Right ventricle myocardium superior (tissue), 1 donor: ENCODE data around the gene POGK. TPM values are rescaled to one million over a fixed set of nuclear protein-coding genes. Genes with fewer than 3 reads are reported as not detected.
"Not testable (repeated sequence)": the region's sequence is repeated elsewhere in the genome, so short reads cannot be mapped to it uniquely, and the experiment has no call there.

ENCODE experiments used
- ATAC-seq: fragments of 200-7000 bp; cut with Tn5 transposase; one replicate; pipeline ENCODE4 v1.9.1; 2020; ENCODE audit warnings: mild to moderate bottlenecking; ENCODE audit not compliant: poor library complexity
- DNase-seq: peaks from one replicate; pipeline ENCODE4 v3.0.0-alpha.2; 2020
- intact Hi-C: fragments of 100-400 bp; cut with DNase I; formaldehyde crosslinking; loops from one replicate; pipeline ENCODE4 v1.11.2; 2022
- long read RNA-seq: library from polyadenylated mRNA; unstranded; transcript quantifications from one replicate; pipeline ENCODE4 v2.0.0, GENCODE V29; 2021
- total RNA-seq: library from RNA; stranded (reverse); fragmentation: NEBNext Ultra II Directional; extraction: Animal tissue kit (Norgen Biotek cat#: 25700); gene quantifications from one replicate; pipeline ENCODE4 v1.2.1, GENCODE V29; 2021
- donor health status: DM: no; HTN: yes; CAD: no; lungs with severe emphysema.

POGK gene
- total RNA-seq = 16.9 TPM
- long read RNA-seq, full-length matches to known transcripts = 11 of 41 reads
- long read RNA-seq, partial matches to known transcripts = 13 of 41 reads
- long read RNA-seq, other reads (novel, unspliced or antisense) = 17 of 41 reads

- intact Hi-C loops = no loop called here
- DNase-seq (peak; percentile 95), ATAC-seq (peak; percentile 96)
Observed at GRCh38 chr1:166838766-166839599, at the start of gene POGK. TSS of gene POGK (plus strand) at chr1:166839475. CDS start at chr1:166840957, 1,482 bp downstream.

GRCh38 chr1:166796620-166797236 lies 42.5 kb upstream of the POGK start:
- ATAC-seq = no peak
- intact Hi-C loops = no loop called here

DNA sequence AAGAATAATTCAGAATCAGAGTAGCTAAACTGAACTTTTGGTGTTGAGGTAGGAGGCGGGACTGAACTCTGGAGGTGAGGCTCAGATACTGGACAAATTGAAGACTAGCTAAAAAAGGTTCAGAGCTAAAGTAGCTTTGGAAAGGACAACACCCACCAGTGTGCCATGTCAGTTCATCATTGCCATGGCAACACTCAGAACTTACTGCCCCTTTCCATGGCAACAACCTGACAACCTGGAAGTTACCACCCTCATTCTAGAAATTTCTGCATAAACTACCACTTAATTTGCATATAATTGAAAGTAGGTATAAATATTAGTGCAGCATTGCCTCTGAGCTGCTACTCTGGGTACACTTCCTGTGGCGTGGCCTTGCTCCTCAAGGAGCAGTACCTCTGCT lies 30.3 kb upstream of the POGK start:
- intact Hi-C loops = no loop called here
- DNase-seq (no peak), ATAC-seq (no peak)

More at GRCh38 chr1:166796620-166797236, 42.5 kb upstream of the POGK start:
- no peak for DNase-seq

- intact Hi-C loops = no loop called here
- ATAC-seq (no peak), DNase-seq (no peak)
Observed at GRCh38 chr1:166811691-166812090, 27.6 kb upstream of the POGK start.

- ATAC-seq (peak; percentile 34), DNase-seq (no peak)
- intact Hi-C loops = no loop called here
Observed at GRCh38 chr1:166813508-166814223, 25.6 kb upstream of the POGK start.

- no peak for DNase-seq
- peak; percentile 77 for ATAC-seq
- intact Hi-C loops = no loop called here
Observed at GRCh38 chr1:166814611-166815010, 24.7 kb upstream of the POGK start.

- intact Hi-C loops = no loop called here
- DNase-seq = no peak
- no peak for ATAC-seq
Observed at GRCh38 chr1:166819974-166820373, 19.3 kb upstream of the POGK start.

DNA sequence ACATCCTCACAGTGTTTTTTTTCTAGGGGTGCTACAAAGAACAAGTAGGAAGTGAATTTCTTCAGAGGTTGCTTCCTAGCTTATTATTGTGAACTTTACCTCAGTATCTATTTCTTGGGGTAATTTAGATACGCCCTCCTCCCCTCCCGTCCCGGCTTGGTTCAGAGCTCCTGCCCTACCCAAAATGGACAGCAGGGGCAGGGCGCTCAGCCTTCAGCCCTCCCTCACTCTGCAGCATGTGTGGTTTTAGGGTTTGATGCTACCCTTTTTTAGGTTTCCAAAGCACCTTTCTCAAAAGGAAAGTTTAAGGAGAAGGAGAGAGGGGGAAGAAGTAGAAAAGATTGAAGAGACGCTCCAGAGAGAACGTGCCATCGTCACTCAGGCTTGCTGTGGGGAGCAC lies 16.9 kb upstream of the POGK start:
- ATAC-seq (no peak), DNase-seq (no peak)
- intact Hi-C loops = no loop called here

DNA sequence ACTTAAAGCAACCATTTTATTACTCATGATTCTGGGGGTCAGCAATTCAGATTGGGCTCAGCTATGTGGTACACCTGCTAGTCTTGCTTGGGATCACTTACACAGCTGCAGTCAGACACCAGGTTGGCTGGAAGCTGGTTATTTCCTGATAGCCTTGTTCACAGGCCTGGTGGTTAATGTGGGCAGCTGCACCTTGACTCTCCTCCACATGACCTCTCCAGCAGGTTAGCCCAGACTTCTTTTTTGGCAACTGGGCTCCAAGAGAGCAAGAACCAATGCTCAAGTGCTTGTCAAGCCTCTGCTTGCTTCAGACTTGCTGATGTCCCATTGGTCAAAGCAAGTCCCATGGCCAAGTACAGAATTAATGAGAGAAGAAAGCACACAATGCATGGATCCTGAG lies 11.8 kb upstream of the POGK start:
- DNase-seq = no peak
- intact Hi-C loops = no loop called here
- no peak for ATAC-seq

- intact Hi-C loops = not testable (repeated sequence)
Observed at GRCh38 chr1:166829762-166830161, 9.5 kb upstream of the POGK start.

DNA sequence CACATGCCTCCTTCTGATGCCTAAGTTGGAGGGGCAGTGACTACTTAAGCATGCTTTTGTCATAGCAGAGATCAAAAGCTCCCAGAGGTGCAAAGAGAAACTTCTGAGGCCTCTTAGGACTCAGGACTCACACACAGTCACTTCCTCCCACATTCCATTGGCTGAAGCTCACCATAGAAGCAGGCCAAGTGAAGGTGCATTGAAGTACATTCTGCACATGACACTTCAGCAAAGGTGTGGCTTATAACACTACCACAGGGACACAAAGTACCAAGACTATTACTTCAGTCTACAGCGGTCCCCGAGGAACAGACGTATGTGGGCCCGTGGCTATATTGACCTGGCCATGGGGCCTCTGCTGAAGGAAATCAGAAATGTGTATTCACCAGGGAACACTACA lies 2.5 kb upstream of the POGK start:
- intact Hi-C loops = no loop called here
- ATAC-seq (no peak), DNase-seq (no peak)

More at GRCh38 chr1:166829762-166830161, 9.5 kb upstream of the POGK start:
- not testable (repeated sequence) for ATAC-seq, DNase-seq

DNA sequence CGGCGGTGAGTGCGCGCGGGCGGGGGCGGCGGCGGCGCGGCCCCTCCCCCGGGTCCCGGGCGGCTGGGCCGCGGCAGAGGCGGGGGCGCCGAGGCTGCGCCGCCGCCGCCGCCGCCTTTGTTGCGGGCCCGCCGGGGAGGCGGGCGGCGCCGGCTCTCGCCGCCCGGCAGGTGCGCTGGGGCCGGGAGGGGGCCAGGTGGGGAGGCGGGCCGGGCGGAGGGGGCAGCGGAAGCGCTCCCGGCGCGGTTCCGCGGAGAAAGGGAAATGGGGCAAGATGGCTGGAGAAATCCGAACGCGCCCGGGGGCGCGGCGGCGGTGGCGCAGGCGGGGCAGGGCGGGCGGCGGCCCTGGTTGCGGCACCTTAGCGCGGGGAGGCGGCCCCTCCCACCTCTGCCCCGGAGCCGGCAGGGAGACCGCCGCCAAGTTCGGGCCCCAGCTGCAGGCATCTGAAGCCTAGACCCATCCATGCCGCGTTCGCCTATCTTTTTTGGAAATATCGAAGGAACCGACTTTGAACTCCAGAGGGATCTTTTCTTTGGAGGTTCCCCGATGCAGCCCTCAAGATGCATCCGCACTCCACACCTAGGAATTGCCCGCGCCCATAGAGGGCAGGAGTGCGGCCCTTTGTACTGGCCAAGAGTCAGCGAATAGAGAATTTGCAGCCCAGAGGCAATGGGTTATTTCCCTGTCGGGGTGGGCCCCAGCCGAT lies 479 bp downstream of the POGK start:
- DNase-seq (peak; percentile 75), ATAC-seq (peak; percentile 28)
- intact Hi-C loops = no loop called here

DNA sequence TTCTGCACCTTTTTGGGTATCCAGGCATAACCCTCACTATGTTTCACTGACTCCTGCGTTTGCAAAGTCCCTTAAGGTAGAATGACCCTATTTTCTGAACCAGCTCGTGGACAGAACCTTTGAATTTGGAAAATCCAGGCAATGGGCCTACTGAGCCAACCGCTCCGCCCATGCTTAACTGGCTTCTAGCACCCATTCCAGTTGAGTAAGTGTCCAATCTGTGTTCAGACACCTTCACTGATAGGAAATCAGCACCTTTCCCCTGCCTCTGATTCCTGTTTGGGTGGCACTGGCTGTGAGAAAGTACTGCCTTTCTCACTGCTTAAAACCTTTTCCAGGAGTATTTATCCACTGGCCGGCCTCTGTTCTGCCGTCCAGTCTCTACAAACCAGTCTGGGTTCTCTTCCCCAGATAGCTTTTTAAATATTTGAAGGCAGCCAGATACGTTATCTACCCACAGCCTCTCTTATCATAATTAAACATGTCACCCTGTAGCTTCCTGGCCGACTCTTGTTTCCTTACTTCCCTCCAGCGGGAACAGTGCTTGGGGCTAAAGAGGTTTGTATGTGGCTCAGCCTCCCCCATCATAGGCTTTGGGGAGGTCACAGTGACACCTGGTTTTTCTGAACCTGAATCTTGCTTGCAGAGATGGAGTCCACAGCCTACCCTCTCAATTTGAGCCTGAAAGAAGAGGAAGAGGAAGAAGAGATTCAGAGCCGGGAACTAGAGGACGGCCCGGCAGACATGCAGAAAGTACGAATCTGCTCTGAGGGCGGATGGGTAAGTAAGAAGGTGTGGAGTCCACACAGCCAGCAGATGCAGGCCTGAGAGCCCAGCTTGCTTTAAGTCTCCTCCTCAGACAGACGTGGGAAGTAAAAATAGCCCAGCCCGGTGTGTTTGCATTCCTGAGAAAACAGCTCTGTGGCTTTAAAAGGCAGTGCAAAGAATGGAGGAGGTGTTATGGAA lies 1.3 kb downstream of the POGK start:
- no peak for DNase-seq
- peak; percentile 15 for ATAC-seq
- intact Hi-C loops = no loop called here

DNA sequence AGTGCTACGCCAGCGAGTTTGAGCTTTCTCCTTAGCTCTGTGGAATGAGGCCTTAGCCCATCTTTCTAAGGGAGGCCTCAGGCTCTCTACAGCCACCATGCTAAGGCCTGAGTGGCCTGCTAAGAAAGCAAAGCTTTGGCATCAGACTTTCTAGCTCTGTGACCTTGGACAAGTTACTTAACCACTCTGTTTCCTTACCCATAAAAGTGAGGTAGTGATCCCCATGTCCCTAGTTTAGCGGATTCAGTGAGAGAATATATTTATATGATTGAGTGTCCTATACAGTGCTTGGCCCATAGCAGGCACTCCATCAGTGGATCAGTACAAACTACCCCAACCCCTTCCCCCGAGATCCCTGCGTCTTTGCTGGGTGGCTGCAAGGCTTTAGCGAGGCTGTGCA lies 4.0 kb downstream of the POGK start:
- DNase-seq (no peak), ATAC-seq (no peak)
- intact Hi-C loops = no loop called here

GRCh38 chr1:166843769-166844596 lies 4.7 kb downstream of the POGK start:
- intact Hi-C loops = no loop called here
- DNase-seq (no peak), ATAC-seq (peak; percentile 14)

DNA sequence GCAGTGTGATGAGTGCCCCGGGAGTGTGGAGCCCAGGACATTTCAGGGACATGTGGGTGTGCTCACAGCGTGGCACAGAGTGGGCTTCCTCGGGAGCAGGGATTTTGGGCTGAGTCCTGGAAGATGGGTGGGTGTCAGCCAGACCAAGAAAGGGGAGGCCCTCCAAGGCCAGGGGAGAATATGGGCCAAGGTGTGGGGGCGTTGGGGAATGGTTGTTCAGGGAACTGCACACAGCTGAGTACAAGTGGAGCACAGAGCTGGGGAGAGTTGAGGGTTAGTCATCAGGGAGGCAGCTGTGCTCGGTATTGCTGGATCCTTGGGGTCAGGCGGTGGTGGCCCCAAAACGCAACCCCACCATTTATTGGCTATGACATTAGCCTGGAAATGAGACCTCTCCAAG lies 5.5 kb downstream of the POGK start:
- intact Hi-C loops = no loop called here
- ATAC-seq (peak; percentile 3), DNase-seq (no peak)

GRCh38 chr1:166848193-166848592 lies 8.9 kb downstream of the POGK start:
- intact Hi-C loops = no loop called here
- ATAC-seq (no peak), DNase-seq (no peak)
